Heart left ventricle (tissue), 13 donors: Measurements from ENCODE around the gene C1QL1.

Experiments used
- POLR2A ChIP-seq, 2 donors: fragments of 450-650 bp; IDR thresholded peaks; one replicate each; pipeline ENCODE4 v1.6.1; 2017; ENCODE audit warnings: antibody characterized with exemption in 2 of 2, mild to moderate bottlenecking in 2 of 2, moderate library complexity in 2 of 2
- TF ChIP-seq, protein P1 (sequence below), 12 donors: fragments of 200-600 bp; sonication (generic) in 4 of 12; IDR thresholded peaks; one replicate each; pipeline versions ENCODE4 v1.5.0 to v1.8.0; 2018 to 2022; ENCODE audit warnings: antibody characterized with exemption in 12 of 12, mild to moderate bottlenecking in 5 of 12
- donor health status: ischemic (EF 13 %, LVEDD 7.1; RV severe dilation, severe dysfunction).
- donor health status: DM: no; HTN: yes; CAD: no.
- donor health status: DM: no; HTN: no; CAD: no.
- donor health status: ischemic (EF 25% LVEDD 6.9; RV normal size, moderate dysfunction).
- donor health status: ischemic (EF 25% LVEDD 5.7; RV mildly dilated, moderate dysfunction).
- donor health status: ischemic (EF 35%, LVEDD 5.7; RV mildly dilated, moderate dysfunction).
- donor health status: nonischemic (EF 11% LVEDD 7.7; RV severe dilation, severe dysfunction).
- donor health status: DM: yes; HTN: yes; CAD: no.
- donor health status: PGD.
- donor health status: ischemic (EF 29% LVEDD 5.4; RV normal size, mild dysfunction).
- donor health status: nonischemic (EF 23%, LVEDD 6.1; RV moderate dilation, normal function).

GRCh38 chr17:44917456-44917855 is 50.6 kb downstream of the C1QL1 start:
- TF ChIP-seq, protein P1, sequence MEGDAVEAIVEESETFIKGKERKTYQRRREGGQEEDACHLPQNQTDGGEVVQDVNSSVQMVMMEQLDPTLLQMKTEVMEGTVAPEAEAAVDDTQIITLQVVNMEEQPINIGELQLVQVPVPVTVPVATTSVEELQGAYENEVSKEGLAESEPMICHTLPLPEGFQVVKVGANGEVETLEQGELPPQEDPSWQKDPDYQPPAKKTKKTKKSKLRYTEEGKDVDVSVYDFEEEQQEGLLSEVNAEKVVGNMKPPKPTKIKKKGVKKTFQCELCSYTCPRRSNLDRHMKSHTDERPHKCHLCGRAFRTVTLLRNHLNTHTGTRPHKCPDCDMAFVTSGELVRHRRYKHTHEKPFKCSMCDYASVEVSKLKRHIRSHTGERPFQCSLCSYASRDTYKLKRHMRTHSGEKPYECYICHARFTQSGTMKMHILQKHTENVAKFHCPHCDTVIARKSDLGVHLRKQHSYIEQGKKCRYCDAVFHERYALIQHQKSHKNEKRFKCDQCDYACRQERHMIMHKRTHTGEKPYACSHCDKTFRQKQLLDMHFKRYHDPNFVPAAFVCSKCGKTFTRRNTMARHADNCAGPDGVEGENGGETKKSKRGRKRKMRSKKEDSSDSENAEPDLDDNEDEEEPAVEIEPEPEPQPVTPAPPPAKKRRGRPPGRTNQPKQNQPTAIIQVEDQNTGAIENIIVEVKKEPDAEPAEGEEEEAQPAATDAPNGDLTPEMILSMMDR (IDR thresholded peaks at IDR 0.05): no peak
- no peak for TF ChIP-seq POLR2A (IDR thresholded peaks at IDR 0.05)
